Activated CD8-positive, alpha-beta T cell treated with anti-CD3 and anti-CD28 coated beads for 36 hours (primary cell): ENCODE measurements around the gene LETM1. TPM values are rescaled to one million over a fixed set of nuclear protein-coding genes. Genes with fewer than 3 reads are reported as not detected.

Experiments
- ATAC-seq: fragments of 200-7000 bp; cut with Tn5 transposase; one replicate; pipeline ENCODE4 v1.10.0; 2021; ENCODE audit warnings: mild to moderate bottlenecking, moderate library complexity
- CTCF ChIA-PET: fragments of 350-600 bp; sonication (Branson Sonifier 250); formaldehyde crosslinking; loops from one replicate; lab custom pipeline; 2021; ENCODE audit warnings: antibody characterized with exemption; lab: Charles Lee
- POLR2A ChIA-PET: fragments of 350-600 bp; sonication (Branson Sonifier 250); formaldehyde crosslinking; loops from one replicate; lab custom pipeline; 2021; ENCODE audit warnings: antibody characterized with exemption; lab: Charles Lee
- DNase-seq: peaks from one replicate; pipeline ENCODE4 v3.0.0-alpha.2; 2020
- H3K27ac Mint-ChIP-seq: one replicate; pipeline ENCODE4 v1.8.0; 2021; ENCODE audit warnings: mild to moderate bottlenecking, mixed read lengths
- H3K27me3 Mint-ChIP-seq: one replicate; pipeline ENCODE4 v1.8.0; 2021; ENCODE audit warnings: mixed read lengths
- H3K36me3 Mint-ChIP-seq: one replicate; pipeline ENCODE4 v1.8.0; 2021; ENCODE audit warnings: low read depth, mixed read lengths
- H3K4me1 Mint-ChIP-seq: one replicate; pipeline ENCODE4 v1.8.0; 2021; ENCODE audit warnings: low read depth, mixed read lengths
- H3K4me3 Mint-ChIP-seq: one replicate; pipeline ENCODE4 v1.8.0; 2021; ENCODE audit warnings: mild to moderate bottlenecking, moderate library complexity, mixed read lengths
- H3K9me3 Mint-ChIP-seq: one replicate; pipeline ENCODE4 v1.8.0; 2021; ENCODE audit warnings: mixed read lengths
- CTCF ChIP-seq: fragments of 200-600 bp; IDR thresholded peaks from one replicate; pipeline ENCODE4 v1.8.0; 2022; ENCODE audit warnings: antibody characterized with exemption, mild to moderate bottlenecking
- intact Hi-C: fragments of 100-400 bp; cut with micrococcal nuclease; formaldehyde crosslinking; loops from one replicate; pipeline ENCODE4 v1.10.0; 2022
- total RNA-seq, 2 experiments: library from RNA; stranded (reverse); gene quantifications; one replicate each; pipeline ENCODE4 v1.2.3, GENCODE V29; 2021

Gene LETM1
- total RNA-seq, 2 experiments from 2014 or later = 49.4 to 53.2 TPM

GRCh38 chr4:1834047-1834775 lies 21.7 kb downstream of the LETM1 start:
- no peak for TF ChIP-seq CTCF
- Mint-ChIP-seq H3K27ac (peak overlapping the region; percentile 10), H3K4me3 (no peak overlapping the region), H3K4me1 (peaks cover 5% of the 10 kb centered on the region), H3K36me3 (peaks cover 36% of the 10 kb centered on the region), H3K9me3 (no peaks in the 10 kb centered on the region), H3K27me3 (no peaks in the 10 kb centered on the region)
- ChIA-PET CTCF (interaction anchor here (1.5 to 3.6 kb wide), 4 partner anchors 9 to 86 kb away, joined by 3 to 11 read pairs (median 4); no protein-coding TSS in a partner anchor), POLR2A (no interaction called here)
- DNase-seq = no peak
- intact Hi-C loops = no loop called here
- ATAC-seq = peak; percentile 24

GRCh38 chr4:1833307-1834046 lies 22.5 kb downstream of the LETM1 start:
- Mint-ChIP-seq H3K9me3 (no peaks in the 10 kb centered on the region), H3K4me1 (peaks cover 5% of the 10 kb centered on the region), H3K27me3 (no peaks in the 10 kb centered on the region), H3K27ac (no peak overlapping the region), H3K36me3 (peaks cover 33% of the 10 kb centered on the region), H3K4me3 (no peak overlapping the region)
- ATAC-seq = no peak
- CTCF ChIA-PET = interaction anchor here (1.5 to 3.6 kb wide), 4 partner anchors 10 to 85 kb away, joined by 3 to 11 read pairs (median 4); no protein-coding TSS in a partner anchor
- DNase-seq = no peak
- intact Hi-C loops = no loop called here
- POLR2A ChIA-PET = no interaction called here
- no peak for TF ChIP-seq CTCF

- no peaks in the 10 kb centered on the region for H3K27me3 Mint-ChIP-seq
- peaks cover 5% of the 10 kb centered on the region for H3K4me1 Mint-ChIP-seq
- no peaks in the 10 kb centered on the region for H3K9me3 Mint-ChIP-seq
- peaks cover 33% of the 10 kb centered on the region for H3K36me3 Mint-ChIP-seq
- H3K27ac Mint-ChIP-seq = no peak overlapping the region
- H3K4me3 Mint-ChIP-seq = no peak overlapping the region
- intact Hi-C loops = no loop called here
- TF ChIP-seq CTCF = no peak
- DNase-seq = no peak
- no peak for ATAC-seq
- CTCF ChIA-PET = interaction anchor here (1.0 to 3.6 kb wide), 4 partner anchors 11 to 84 kb away, joined by 3 to 11 read pairs (median 3); no protein-coding TSS in a partner anchor
- POLR2A ChIA-PET = interaction anchor here (1.2 kb wide), 1 partner anchor 84 kb away, joined by 3 read pairs; no protein-coding TSS in a partner anchor
Measured at GRCh38 chr4:1832690-1833089, 23.3 kb downstream of the LETM1 start.

GRCh38 chr4:1831331-1831730 lies 24.6 kb downstream of the LETM1 start:
- no peak for DNase-seq
- ChIA-PET CTCF (interaction anchor here (1.4 to 3.6 kb wide), 3 partner anchors 21 to 55 kb away, joined by 3 to 11 read pairs (median 5); no protein-coding TSS in a partner anchor), POLR2A (no interaction called here)
- Mint-ChIP-seq H3K4me1 (peaks cover 5% of the 10 kb centered on the region), H3K4me3 (no peak overlapping the region), H3K27me3 (no peaks in the 10 kb centered on the region), H3K9me3 (no peaks in the 10 kb centered on the region), H3K27ac (no peak overlapping the region), H3K36me3 (peaks cover 32% of the 10 kb centered on the region)
- no peak for ATAC-seq
- no peak for TF ChIP-seq CTCF
- intact Hi-C loops = no loop called here
